HTERT RPE-1 (cell line): ENCODE measurements around the gene HSF2BP.
"Not testable (repeated sequence)": the region's sequence is repeated elsewhere in the genome, so short reads cannot be mapped to it uniquely, and the experiment has no call there.

Experiments used
- in situ Hi-C: fragments of 300-500 bp; cut with MboI; formaldehyde crosslinking; loops from 4 replicates; pipeline ENCODE4 v1.14.3; 2020; ENCODE audit warnings: low sequenced_read_pairs

The HSF2BP gene

DNA sequence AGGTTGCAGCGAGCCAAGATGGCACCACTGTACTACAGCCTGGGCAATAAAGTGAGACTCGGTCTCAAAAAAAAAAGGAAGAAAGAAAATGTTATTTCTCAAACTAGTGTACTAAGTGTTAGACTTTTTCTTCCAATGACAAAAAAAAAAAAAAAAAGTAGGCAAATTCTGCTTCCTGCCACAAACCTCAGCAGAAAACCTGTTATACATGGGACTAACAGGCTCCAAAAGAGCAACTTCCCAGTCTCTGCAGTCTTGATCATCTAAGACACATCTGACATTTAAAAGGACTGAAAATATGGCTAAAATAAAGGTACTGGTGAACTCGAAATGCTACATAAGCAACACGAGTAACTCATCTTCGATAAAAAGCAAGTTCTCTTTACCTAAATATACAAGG, 59.6 kb downstream of the HSF2BP start:
- in situ Hi-C loops, result no loop called here

DNA sequence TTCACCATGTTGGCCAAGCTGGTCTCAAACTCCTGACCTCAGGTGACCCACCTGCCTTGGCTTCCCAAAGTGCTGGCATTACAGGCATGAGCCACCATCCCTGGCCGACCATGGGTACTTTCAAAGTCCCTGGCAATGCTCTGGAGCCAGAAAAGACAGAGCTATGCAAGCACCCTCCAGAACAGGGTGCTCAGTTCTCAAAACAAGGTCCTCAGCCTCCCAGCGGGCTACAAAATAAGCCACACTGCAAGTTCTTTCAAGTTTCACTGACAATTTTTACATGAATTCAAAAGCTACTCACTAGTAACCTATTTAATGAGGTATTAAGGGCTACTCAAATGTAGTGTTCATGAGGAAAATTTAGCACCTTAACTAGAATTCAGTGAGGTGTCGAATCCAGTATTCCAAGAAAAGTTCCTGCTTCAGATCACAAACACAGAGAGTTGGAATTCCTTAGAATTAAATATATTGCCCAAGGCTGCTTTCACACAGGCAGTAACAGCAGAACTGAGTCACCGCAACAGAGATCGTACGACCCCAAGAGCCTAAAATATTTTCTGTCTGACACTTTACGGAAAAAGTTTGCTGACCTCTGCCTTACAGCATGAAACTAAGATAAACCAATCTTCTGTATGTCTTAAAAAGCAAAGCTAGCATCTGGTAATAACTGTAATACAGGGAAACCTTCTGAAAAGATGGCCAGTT, 60.7 kb downstream of the HSF2BP start:
- in situ Hi-C loops, result no loop called here

DNA sequence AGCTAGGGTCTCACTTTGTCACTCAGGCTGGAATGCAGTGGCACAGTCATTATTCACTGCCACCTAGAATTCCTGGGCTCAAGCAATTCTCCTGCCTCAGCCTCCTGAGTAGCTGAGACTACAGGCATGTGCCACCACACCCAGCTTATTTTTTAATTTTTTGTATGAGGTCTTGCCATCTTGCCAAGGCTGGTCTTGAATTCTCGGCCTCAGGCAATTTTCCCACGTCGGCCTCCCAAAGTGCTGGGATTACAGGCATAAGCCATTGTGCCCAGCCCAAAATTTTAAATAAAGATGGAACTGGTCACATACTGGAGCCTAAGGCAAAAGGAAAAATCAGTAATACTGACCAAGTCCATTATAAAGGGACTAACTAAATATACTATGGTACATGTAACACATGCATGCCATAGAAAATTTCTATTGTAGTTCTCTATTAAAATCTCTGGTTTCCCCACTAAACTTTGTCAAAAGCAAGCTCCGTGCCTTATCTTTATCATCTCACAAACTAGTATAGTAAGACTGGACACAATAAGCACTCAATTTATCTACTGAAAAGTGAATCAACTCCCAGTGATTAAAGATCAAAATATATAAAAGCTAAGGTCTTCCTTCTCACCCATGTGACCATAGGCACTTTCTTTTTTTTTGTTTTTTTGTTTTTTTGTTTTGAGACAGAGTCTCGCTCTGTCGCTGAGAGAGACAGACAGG, 61.6 kb downstream of the HSF2BP start:
- in situ Hi-C loops, result no loop called here

DNA sequence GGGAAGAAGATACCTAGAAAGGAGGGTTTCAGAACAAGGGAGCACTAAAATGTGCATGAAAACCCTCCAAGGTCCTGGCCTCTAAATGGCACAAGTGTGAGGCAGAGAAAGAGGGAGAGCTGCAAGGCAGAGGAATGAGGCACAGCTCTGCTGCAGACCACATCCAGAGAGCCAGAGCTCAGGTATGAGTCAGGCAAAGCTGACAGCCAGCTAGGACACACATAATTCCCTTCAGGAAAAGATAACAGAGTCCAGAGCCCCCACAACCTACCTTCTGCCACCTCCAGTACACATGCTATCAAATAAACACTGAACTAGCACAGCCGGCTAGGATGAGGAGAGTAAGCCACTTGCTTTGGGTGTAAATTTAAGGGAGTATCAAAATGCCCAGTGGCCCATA, 62.2 kb downstream of the HSF2BP start:
- in situ Hi-C loops, result no loop called here

DNA sequence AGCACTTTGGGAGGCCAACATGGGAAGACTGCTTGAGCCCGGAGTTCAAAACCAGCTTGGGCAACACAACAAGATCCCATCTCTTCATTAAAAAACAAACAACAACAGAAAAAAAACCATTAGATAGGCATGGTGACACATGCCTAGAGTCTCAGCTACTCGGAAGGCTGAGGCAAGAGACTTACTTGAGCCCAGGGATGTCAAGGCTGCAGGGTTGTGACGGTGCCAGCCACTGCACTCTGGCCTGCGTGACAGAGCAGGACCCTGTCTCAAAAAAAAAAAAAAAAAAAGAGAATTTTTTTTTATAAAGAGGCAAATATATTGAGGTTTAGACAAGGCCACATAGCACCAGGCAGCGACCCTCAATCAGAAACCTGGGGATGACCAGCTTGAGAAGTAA, 62.7 kb downstream of the HSF2BP start:
- in situ Hi-C loops, result no loop called here

DNA sequence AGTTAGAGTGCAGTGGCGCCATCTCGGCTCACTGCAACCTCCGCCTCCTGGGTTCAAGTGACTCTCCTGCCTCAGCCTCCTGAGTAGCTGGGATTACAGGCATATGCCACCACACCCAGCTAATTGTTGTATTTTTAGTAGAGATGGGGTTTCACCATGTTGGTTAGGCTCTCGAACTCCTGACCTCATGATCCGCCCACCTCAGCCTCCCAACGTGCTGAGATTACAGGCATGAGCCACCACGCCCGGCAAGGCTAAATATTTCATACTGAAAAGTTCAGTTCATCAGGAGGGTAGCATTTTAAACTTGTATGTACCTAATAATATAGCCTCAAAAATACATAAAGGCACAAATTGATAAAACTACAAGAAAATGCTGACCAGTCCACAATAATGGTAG, 63.5 kb downstream of the HSF2BP start:
- in situ Hi-C loops, result not testable (repeated sequence)

DNA sequence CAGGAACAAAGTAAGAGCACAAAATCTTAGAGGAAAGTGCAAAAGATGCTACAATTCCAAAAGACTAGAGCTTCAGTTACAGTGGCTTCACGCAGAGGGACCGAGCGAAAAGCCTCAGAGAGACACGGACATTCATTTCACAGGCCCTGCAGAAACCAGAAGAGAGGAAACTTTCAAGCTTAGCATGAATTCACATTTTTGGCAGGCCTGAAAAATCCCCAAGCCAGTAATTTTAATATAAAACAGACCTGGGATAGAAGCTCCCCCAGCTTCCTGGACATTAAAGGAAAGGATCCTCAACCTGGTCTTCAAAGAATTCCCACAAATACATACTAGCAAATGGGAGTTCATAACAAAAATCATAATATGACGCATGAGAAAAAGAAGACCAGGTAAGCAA, 66.2 kb downstream of the HSF2BP start:
- in situ Hi-C loops, result no loop called here

DNA sequence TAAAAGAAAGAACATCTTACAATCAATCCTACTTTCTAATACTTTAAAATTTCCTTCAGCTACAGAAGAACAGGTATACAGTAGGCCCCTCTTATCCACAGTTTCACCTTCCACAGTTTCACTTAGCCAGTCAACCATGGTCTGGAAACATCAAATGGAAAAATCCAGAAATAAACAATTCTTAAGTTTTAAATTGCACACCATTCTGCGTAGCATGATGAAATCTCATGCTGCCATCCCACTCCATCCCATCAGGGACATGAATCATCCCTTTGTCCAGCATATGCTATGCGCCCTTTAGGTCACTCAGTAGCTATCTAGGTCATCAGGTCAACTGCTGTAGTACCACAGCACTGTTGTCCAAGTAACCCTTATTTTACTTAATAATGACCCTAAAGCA, 67.7 kb downstream of the HSF2BP start:
- in situ Hi-C loops, result no loop called here

DNA sequence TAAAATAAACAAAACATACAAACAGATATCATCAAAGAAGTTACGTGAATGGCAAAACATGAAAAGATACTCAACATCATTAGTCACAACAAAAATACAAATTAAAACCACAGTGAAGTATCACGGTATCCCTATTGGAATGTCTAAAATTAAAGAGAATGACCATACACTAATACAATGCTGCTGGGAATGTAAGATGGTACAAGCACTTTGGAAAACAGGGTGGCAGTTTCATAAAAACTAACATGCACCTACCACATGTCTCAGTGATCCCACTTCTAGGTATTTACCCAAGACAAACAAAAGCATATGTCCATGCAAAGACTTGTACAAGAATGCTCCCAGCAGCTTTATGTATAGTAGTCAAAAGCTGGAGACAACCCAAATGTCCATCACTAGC, 69.1 kb downstream of the HSF2BP start:
- in situ Hi-C loops, result no loop called here

DNA sequence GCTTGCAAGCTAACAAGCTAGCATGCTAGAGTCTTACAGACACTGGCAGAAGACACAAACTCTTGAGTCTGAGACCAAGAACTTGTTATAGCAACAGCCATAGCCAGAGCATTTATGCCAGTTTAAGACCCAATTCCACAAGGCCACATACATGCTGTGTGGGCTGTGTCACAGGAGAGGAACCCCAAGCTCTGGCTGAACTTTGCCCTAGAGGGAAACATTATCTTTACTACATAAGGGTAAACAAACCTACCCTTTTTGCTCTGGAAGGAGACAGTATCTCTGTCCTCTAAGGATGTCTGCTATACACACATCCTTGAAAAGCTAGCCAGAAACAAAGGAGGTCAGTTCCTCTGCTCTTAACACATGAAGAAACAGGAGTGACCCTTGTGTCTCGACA, 70.3 kb downstream of the HSF2BP start:
- in situ Hi-C loops, result no loop called here

DNA sequence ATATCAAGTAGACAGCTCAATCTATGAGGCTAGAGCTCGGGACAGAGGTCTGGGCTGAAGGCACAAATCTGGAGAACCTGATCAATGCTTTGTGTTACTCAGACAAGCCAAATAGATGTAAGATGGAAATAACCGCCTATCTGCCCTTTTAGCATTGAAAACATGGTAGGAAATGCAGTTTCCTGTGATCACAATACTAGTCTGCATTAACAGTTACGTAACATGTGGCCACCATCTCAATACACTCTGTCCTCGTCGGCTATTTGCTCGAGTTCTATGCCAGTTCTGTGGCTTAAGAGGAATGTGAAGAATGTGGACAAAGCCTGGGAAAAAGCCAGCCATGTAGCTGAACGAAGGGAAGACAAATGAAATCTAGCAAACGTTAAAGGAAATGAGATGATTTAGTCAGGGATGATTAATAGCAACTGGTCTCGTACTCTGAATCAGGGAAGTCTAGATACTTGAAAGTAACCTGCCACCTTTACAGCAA, 73.3 kb downstream of the HSF2BP start:
- in situ Hi-C loops, result no loop called here

DNA sequence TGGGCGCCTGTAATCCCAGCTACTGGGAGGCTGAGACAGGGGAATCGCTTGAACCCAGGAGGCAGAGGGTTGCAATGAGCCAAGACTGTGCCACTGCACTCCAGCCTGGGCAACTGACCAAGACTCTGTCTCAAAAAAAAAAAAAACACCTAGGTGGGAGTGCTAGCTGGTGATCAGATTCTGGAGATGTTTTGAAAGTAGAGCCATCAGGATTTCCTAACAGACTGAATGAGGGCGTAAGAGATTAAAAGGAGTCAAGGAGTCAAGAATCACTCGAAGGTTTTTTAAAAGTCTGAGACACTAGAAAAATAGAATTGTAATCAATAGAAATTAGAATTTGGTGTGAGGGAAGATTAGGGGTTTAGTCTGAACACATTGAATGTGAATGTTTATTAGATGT, 73.8 kb downstream of the HSF2BP start:
- in situ Hi-C loops, result no loop called here

DNA sequence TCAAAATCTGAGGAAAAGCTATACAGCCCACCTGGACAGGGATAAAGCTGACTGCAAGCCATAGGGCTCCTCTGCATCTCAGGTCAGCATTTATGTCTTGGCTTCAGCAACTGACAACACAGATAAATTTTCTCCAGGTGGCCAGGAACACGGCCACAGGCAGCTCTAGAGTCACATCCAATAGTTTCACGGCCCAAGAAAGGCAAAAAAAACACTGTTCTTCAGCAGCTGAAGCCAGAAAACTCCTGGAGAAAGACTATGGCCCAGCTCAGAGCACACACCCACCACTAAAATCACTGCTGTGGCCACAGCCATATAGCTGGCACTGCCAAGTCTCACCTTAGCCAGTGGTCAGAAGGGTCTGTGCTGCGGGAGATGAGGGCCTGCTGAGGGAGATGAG, 77.8 kb downstream of the HSF2BP start:
- in situ Hi-C loops, result no loop called here

DNA sequence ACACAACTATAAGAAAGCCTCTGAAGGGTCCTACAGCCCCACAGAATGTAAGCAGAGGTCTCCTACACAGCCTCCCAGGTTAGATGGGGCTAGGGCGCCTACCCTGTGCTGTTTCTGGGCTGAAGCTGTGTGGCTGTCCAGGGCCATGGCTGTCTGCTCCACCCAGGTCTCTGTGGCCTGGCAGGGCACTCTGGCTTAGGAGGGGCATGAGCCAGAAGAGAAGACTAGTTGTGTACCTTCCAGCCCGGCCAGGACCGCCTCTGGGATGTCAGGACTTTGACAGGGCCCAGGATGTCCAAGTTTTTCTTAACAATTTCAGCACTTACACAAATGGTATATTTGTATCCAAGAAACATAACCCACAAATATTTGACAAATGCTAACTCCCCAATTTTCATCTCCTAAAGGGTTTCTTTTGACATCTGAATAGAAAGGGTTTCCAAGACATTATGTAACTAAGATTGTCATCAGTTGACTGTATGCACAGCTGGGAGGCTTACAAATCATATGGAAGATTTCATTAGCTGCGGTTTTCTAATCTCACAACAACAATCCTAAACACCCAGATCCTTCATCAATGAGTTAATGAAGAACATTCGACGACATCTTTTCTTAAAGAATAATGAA, 80.5 kb downstream of the HSF2BP start:
- in situ Hi-C loops, result no loop called here

DNA sequence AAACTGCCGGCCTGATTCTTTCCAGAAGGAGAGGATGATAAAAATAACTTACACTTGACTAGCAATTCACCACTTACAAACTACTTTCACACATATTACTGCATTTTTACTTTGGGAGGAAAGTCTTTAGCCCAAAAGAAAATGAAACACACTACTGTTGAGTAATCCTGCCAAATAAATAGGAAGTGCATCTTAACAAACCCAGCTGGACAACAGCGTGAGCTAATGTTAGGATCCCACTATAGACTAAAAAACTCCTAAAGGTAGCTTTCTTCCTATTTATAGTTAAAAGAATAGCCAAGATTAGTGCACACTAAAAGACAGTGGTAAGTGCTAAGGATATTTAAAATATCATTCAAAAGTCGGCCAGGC, 83.8 kb downstream of the HSF2BP start:
- in situ Hi-C loops, result no loop called here

DNA sequence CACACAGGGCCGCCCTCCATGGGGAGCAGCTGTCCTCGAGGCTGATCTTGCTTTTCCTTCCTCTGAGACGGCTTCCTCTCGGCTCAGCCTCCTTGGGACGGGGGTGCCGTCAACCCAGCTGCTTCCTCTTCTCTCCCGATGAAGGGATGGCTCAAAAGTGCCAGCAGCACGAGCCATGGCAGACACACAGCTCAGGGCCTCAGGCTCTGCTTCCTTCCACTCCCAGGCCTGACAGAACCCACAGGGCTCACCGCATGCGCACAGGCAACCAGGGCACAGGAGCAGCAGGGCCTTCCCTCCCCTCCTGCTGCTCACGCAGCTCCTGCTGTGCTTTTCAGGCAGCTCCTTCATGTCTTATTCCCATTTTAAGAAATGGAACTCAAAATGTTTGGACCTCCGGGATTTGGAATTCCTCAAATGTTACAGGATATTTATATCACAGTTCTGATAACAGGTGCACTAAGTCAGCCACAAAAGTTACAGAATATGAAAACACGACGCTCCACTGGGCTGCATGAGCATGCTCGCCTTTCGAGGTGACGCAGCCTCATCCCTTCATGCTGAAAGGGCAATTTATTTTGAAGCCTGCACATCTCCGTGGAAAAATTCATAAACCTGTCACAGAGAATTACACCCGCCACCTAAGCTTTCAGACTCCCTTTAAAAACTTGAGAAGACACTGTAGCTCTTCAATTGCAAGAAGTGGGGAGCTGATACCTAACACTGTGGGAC, 84.4 kb downstream of the HSF2BP start:
- in situ Hi-C loops, result no loop called here

DNA sequence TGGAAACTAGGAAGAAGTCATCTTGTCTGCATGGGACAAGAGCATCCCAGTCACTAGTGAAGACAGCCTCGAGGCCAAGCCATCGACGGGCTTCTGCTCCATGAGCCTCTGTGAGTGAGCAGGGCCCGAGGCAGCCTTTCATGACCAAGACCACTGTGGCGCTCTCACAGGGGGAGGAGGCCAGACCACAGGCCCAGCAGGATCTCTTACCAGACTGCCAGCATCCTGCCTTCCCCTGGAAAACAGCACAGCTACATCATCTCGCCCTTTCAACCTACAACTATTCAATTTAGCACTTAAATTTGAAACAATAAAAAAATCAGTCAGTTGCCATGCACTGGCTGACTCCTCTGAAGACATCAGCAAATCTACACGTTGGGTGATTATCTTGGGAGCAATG, 85.4 kb downstream of the HSF2BP start:
- in situ Hi-C loops, result no loop called here

DNA sequence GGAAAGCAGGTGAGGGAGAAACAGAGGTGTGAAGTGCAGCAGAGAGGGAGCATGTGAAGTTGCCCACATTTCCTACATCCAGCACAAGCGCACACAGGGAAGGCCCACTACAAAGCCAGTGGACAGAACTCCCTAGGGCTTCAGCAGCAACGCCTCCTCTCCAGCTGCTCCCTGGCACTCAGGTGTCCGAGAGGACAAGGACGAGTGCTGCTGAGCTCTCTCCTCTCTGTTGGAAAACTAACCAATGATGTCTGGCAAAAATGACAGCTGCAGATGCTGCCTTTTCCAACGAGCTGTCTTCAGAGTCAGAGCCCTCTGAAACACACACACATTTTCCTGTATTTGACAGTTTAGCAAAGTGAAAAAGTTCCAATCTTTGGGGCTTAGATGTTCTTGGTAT, 86.8 kb downstream of the HSF2BP start:
- in situ Hi-C loops, result no loop called here

DNA sequence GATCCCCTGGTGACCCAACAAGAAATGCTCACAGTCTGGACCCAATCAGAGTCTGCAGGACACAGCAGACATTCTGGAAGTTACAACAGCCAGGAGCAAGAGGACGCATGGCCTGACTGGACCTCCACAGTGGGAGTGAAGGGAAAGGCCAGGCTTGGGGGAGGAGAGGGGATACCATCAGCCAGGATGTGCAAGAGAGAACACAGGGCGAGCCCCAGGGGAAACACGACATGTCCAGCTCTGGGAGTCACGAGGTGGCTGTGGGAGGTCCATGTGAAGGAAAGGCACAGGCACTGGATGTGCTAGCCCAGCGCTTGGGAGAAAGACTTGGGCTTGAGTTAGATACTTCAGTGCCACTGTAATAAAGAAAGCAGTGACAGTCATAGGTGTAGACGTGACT, 87.3 kb downstream of the HSF2BP start:
- in situ Hi-C loops, result no loop called here

DNA sequence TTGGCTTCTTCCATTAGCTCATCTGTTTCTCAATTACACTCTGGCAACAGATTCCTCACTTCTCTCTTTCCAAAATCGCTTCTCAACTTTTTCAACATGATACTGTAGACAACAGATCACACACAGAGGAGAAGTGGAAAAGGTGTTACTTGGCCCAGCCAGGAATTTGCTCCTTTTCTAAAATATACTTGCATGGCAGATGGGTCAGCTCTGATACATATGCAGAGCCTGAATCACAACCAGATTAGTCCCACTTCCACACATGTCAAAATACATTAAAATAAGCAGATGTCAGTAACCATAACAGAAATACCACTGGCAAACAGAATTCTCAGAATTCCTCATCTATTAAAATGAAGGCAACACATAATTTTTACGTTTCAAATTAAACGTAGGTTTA, 89.1 kb downstream of the HSF2BP start:
- in situ Hi-C loops, result not testable (repeated sequence)

DNA sequence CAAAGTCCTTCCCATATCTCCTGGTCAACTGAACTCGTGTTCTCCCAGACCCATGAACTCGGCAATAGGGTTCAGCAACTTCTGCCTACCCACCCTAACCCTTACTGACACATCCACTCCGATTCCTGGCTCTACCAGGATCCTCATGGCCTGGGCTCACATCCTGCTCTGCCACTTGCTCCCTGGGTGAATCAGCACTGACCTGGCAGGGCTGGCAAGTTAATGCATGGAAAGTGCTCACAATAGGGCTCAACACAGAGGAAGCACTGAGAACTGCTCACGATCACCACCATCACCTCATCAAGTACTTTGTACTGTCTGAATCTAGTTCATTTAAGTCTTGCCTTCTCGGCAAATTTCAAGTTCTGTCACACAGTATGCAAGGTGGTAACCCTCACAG, 96.8 kb downstream of the HSF2BP start:
- in situ Hi-C loops, result not testable (repeated sequence)

DNA sequence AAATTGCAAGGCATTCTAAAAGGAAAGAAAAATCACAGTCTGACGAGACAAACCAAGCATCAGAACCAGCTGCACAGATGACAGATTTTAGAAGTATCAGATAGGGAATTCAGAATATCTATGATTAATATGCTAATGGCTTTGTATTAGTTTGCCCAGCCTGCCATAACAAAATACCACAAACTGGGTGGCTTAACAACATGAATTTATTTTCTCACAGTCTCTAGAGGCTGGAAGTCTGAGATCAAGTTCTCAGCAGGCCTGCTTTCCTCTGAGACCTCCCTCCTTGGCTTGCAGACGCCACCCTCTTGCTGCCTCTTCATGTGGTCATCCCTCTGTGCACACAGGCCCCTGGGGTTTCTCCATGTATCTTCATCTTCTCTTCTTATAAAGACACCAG, 118.7 kb downstream of the HSF2BP start:
- in situ Hi-C loops, result not testable (repeated sequence)
